CD4-positive, alpha-beta T cell (primary cell): ENCODE results near the gene CNNM2. TPM values are rescaled to one million over a fixed set of nuclear protein-coding genes. Genes with fewer than 3 reads are reported as not detected.

Experiments used
- ATAC-seq: fragments of 200-7000 bp; cut with Tn5 transposase; one replicate; pipeline ENCODE4 v1.10.0; 2022; ENCODE audit warnings: mild to moderate bottlenecking; ENCODE audit not compliant: poor library complexity
- CTCF ChIA-PET: fragments of 350-600 bp; sonication (Branson Sonifier 250); formaldehyde crosslinking; loops from one replicate; lab custom pipeline; 2021; ENCODE audit warnings: antibody characterized with exemption, inconsistent platforms; lab: Charles Lee
- POLR2A ChIA-PET: fragments of 350-600 bp; sonication (Branson Sonifier 250); formaldehyde crosslinking; loops from one replicate; lab custom pipeline; 2021; ENCODE audit warnings: antibody characterized with exemption, inconsistent platforms; lab: Charles Lee
- DNase-seq, 14 experiments: peaks; one replicate each; pipeline ENCODE4 v3.0.0-alpha.2; 2013 to 2020; ENCODE audit warnings: mixed read lengths in 2 of 14
- H3K27ac ChIP-seq, 2 donors: one replicate each; pipeline versions ENCODE4 v1.5.1 to v1.7.0; 2013; ENCODE audit warnings: low read length in 2 of 2, low read depth in 1 of 2, mild to moderate bottlenecking in 1 of 2
- H3K27me3 ChIP-seq, 2 experiments: 1 replicate in 1 of 2; 2 replicates in 1 of 2; pipeline versions ENCODE4 v1.6.1 to v1.7.0; 2013; ENCODE audit warnings: low read length in 2 of 2, control low read depth in 1 of 2, mild to moderate bottlenecking in 1 of 2, moderate library complexity in 1 of 2; ENCODE audit not compliant: insufficient read depth in 2 of 2, control insufficient read depth in 1 of 2
- H3K36me3 ChIP-seq: one replicate; pipeline ENCODE4 v1.6.1; 2013; ENCODE audit warnings: low read length, control low read depth; ENCODE audit not compliant: insufficient read depth
- H3K4me1 ChIP-seq: one replicate; pipeline ENCODE4 v1.6.1; 2013; ENCODE audit warnings: low read length, control low read depth; ENCODE audit not compliant: insufficient read depth
- H3K4me3 ChIP-seq: one replicate; pipeline ENCODE4 v1.5.1; 2013; ENCODE audit warnings: mild to moderate bottlenecking, low read length, moderate library complexity
- H3K9me3 ChIP-seq, 2 experiments: 1 replicate in 1 of 2; 2 replicates in 1 of 2; pipeline versions ENCODE4 v1.6.1 to v1.7.0; 2013; ENCODE audit warnings: low read length in 2 of 2, mild to moderate bottlenecking in 2 of 2, control low read depth in 1 of 2, moderate library complexity in 1 of 2; ENCODE audit not compliant: control insufficient read depth in 1 of 2, insufficient read depth in 1 of 2
- H3K27ac Mint-ChIP-seq: one replicate; pipeline ENCODE4 v1.8.0; 2020; ENCODE audit warnings: mixed read lengths
- H3K27me3 Mint-ChIP-seq: one replicate; pipeline ENCODE4 v1.8.0; 2021; ENCODE audit warnings: mixed read lengths
- H3K36me3 Mint-ChIP-seq: one replicate; pipeline ENCODE4 v1.8.0; 2021; ENCODE audit warnings: low read depth, mixed read lengths
- H3K4me1 Mint-ChIP-seq: one replicate; pipeline ENCODE4 v1.8.0; 2021; ENCODE audit warnings: low read depth, mixed read lengths
- H3K4me3 Mint-ChIP-seq: one replicate; pipeline ENCODE4 v1.8.0; 2020; ENCODE audit warnings: mild to moderate bottlenecking, mixed read lengths
- H3K9me3 Mint-ChIP-seq: one replicate; pipeline ENCODE4 v1.8.0; 2020; ENCODE audit warnings: mixed read lengths
- intact Hi-C, 2 experiments: fragments of 100-400 bp; cut with DNase I in 1 of 2; cut with micrococcal nuclease in 1 of 2; formaldehyde crosslinking; loops; one replicate each; pipeline versions ENCODE4 v1.15.1 to v1.9.0; 2023 to 2025; cut with DNase I, micrococcal nuclease
- total RNA-seq, 174 experiments: library from RNA in 2 of 174; stranded (reverse) in 2 of 174; gene quantifications; one replicate each; pipeline ENCODE4 v1.2.3 and lab custom pipeline; 2021 to 2026
- TF ChIP-seq, protein P1 (sequence below): fragments of 200-600 bp; IDR thresholded peaks from one replicate; pipeline ENCODE4 v1.8.0; 2022; ENCODE audit warnings: antibody characterized with exemption, mild to moderate bottlenecking

CNNM2 gene
- total RNA-seq, 2 experiments from 2014 or later, result 8.4 to 8.9 TPM

GRCh38 chr10:102878629-102879028 is 39.5 kb upstream of the CNNM2 start:
- Histone ChIP-seq H3K27ac (no peak overlapping the region), H3K9me3 (no peaks in the 10 kb centered on the region), H3K4me3 (no peak overlapping the region), H3K36me3 (no peaks in the 10 kb centered on the region), H3K27me3 (no peaks in the 10 kb centered on the region), H3K4me1 (no peaks in the 10 kb centered on the region)
- ATAC-seq (no peak), DNase-seq (no peak)
- TF ChIP-seq, protein P1, sequence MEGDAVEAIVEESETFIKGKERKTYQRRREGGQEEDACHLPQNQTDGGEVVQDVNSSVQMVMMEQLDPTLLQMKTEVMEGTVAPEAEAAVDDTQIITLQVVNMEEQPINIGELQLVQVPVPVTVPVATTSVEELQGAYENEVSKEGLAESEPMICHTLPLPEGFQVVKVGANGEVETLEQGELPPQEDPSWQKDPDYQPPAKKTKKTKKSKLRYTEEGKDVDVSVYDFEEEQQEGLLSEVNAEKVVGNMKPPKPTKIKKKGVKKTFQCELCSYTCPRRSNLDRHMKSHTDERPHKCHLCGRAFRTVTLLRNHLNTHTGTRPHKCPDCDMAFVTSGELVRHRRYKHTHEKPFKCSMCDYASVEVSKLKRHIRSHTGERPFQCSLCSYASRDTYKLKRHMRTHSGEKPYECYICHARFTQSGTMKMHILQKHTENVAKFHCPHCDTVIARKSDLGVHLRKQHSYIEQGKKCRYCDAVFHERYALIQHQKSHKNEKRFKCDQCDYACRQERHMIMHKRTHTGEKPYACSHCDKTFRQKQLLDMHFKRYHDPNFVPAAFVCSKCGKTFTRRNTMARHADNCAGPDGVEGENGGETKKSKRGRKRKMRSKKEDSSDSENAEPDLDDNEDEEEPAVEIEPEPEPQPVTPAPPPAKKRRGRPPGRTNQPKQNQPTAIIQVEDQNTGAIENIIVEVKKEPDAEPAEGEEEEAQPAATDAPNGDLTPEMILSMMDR, result no peak
- Mint-ChIP-seq H3K36me3 (no peaks in the 10 kb centered on the region), H3K4me1 (no peaks in the 10 kb centered on the region), H3K27ac (no peak overlapping the region), H3K4me3 (no peak overlapping the region), H3K9me3 (no peaks in the 10 kb centered on the region), H3K27me3 (no peaks in the 10 kb centered on the region)
- POLR2A ChIA-PET, result no interaction called here
- CTCF ChIA-PET, result no interaction called here
- intact Hi-C loops, result no loop called here

- ATAC-seq (no peak), DNase-seq (no peak)
- ChIA-PET POLR2A (no interaction called here), CTCF (no interaction called here)
- Histone ChIP-seq H3K27ac (no peak overlapping the region), H3K4me1 (no peaks in the 10 kb centered on the region), H3K9me3 (no peaks in the 10 kb centered on the region), H3K4me3 (no peak overlapping the region), H3K36me3 (no peaks in the 10 kb centered on the region), H3K27me3 (no peaks in the 10 kb centered on the region)
- H3K4me3 Mint-ChIP-seq, result no peak overlapping the region
- no peaks in the 10 kb centered on the region for H3K9me3 Mint-ChIP-seq
- intact Hi-C loops, result no loop called here
- H3K4me1 Mint-ChIP-seq, result no peaks in the 10 kb centered on the region
- no peaks in the 10 kb centered on the region for H3K36me3 Mint-ChIP-seq
- TF ChIP-seq, protein P1, result no peak
- H3K27me3 Mint-ChIP-seq, result no peaks in the 10 kb centered on the region
- H3K27ac Mint-ChIP-seq, result no peak overlapping the region
Observed at GRCh38 chr10:102880256-102880655, 37.8 kb upstream of the CNNM2 start.

DNA sequence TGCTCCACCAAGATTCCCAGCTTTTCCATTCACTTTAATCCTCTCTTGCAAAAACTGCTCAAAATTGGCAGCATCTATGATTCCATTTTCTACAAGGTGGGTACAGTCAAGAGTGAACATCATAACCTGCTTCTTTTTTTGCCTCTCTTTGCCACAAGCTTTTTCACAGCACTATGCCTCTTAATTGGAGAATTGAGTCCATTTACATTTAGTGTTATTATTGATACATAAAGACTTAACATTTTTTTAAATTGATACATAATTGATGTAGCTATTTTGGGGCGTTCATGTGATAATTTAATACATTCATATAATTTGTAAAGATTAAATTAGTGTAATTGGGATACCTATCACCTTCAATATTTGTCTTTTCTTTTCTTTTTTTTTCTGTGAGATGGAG is 30.0 kb upstream of the CNNM2 start:
- DNase-seq, result no peak
- intact Hi-C loops, result no loop called here
- Mint-ChIP-seq H3K9me3 (no peaks in the 10 kb centered on the region), H3K4me1 (no peaks in the 10 kb centered on the region), H3K4me3 (no peak overlapping the region), H3K27ac (no peak overlapping the region), H3K27me3 (no peaks in the 10 kb centered on the region), H3K36me3 (peaks cover 9% of the 10 kb centered on the region)
- ATAC-seq, result no peak
- Histone ChIP-seq H3K36me3 (no peaks in the 10 kb centered on the region), H3K4me1 (no peaks in the 10 kb centered on the region), H3K9me3 (no peaks in the 10 kb centered on the region), H3K27ac (no peak overlapping the region), H3K27me3 (no peaks in the 10 kb centered on the region), H3K4me3 (no peak overlapping the region)
- TF ChIP-seq, protein P1, result no peak
- ChIA-PET POLR2A (no interaction called here), CTCF (no interaction called here)
